Mononuclear cell (primary cell): ENCODE measurements around the gene CIAO1. TPM values are rescaled to one million over a fixed set of nuclear protein-coding genes. Genes with fewer than 3 reads are reported as not detected.
"Not testable (repeated sequence)": the region's sequence is repeated elsewhere in the genome, so short reads cannot be mapped to it uniquely, and the experiment has no call there.

Experiments
- H3K27me3 ChIP-seq: 2 replicates; pipeline ENCODE4 v1.6.0; 2011; ENCODE audit warnings: low read length, control low read depth; ENCODE audit not compliant: insufficient read depth
- H3K4me1 ChIP-seq: 2 replicates; pipeline ENCODE4 v1.5.1; 2011; ENCODE audit warnings: mild to moderate bottlenecking, low read length, control low read depth; ENCODE audit not compliant: insufficient read depth
- H3K4me3 ChIP-seq: 2 replicates; pipeline ENCODE4 v1.5.1; 2011; ENCODE audit warnings: mild to moderate bottlenecking, low read length, moderate library complexity
- H3K9me3 ChIP-seq: 2 replicates; pipeline ENCODE4 v1.5.1; 2011; ENCODE audit warnings: low read depth, mild to moderate bottlenecking, control low read depth, low read length
- total RNA-seq: library from RNA; depleted of rRNA; stranded (reverse); fragments of >200 nt; gene quantifications from one replicate; pipeline ENCODE4 v1.2.3, GENCODE V29; 2012

The CIAO1 gene
- total RNA-seq, 1 donor, result 65.4 TPM

GRCh38 chr2:96287273-96287856 is 21.3 kb downstream of the CIAO1 start:
- no peaks in the 10 kb centered on the region for H3K9me3 ChIP-seq
- H3K4me1 ChIP-seq, result no peaks in the 10 kb centered on the region
- no peaks in the 10 kb centered on the region for H3K27me3 ChIP-seq
- H3K4me3 ChIP-seq, result no peak overlapping the region

GRCh38 chr2:96291751-96292150 is 25.7 kb downstream of the CIAO1 start:
- H3K4me3 ChIP-seq, result no peak overlapping the region

GRCh38 chr2:96294271-96294670 is 28.2 kb downstream of the CIAO1 start:
- not testable (repeated sequence) for H3K9me3 ChIP-seq, H3K27me3 ChIP-seq, H3K4me3 ChIP-seq, H3K4me1 ChIP-seq

More at GRCh38 chr2:96291751-96292150, 25.7 kb downstream of the CIAO1 start:
- no peaks in the 10 kb centered on the region for H3K9me3 ChIP-seq
- no peaks in the 10 kb centered on the region for H3K4me1 ChIP-seq
- H3K27me3 ChIP-seq, result no peaks in the 10 kb centered on the region

DNA sequence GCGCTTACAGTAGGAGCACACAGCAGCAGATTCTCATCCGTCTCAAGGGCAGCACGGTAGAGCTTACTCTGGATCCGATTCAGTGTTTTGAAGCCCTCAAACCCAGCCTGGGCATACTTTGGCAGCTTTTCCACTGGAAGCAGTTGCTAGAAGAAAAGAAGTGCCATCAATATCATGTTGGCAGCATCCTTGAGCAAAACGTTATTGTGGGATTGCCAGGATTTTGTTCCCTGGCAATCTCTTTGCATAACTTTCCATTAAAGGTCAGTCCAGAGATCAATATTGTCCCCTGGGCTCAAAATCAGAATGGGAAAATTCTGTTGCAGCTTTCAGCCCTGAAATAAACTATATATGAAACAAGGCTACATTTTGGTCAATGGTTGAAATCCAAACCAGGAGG is 30.9 kb downstream of the CIAO1 start:
- no peak overlapping the region for H3K4me3 ChIP-seq
- H3K9me3 ChIP-seq, result no peaks in the 10 kb centered on the region
- H3K27me3 ChIP-seq, result no peaks in the 10 kb centered on the region
- peaks cover 9% of the 10 kb centered on the region for H3K4me1 ChIP-seq

- no peak overlapping the region for H3K4me3 ChIP-seq
Measured at GRCh38 chr2:96301865-96302264, 35.8 kb downstream of the CIAO1 start.

DNA sequence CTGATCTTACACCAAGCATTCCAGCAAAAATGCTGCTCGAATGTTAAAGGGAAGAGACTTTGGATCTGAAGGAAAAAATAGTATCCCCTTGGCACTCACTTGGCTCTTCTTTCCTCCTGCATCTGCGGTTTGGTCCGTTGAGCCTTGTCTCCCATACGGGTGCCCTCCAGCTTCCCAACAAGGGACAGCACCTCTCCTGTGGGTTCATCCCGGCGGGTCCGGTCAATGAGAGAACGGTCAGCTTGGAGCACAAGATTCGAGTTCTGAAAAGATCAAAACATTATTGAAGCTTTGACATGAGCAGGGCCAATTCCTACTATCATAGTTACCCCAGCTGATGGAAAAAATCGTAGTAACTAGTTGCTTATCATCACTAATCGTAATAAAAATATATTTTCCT is 38.6 kb downstream of the CIAO1 start:
- H3K4me3 ChIP-seq, result peak overlapping the region; percentile 99
- peaks cover 42% of the 10 kb centered on the region for H3K4me1 ChIP-seq
- H3K9me3 ChIP-seq, result no peaks in the 10 kb centered on the region
- no peaks in the 10 kb centered on the region for H3K27me3 ChIP-seq

More at GRCh38 chr2:96301865-96302264, 35.8 kb downstream of the CIAO1 start:
- Histone ChIP-seq H3K4me1 (peaks cover 42% of the 10 kb centered on the region), H3K27me3 (no peaks in the 10 kb centered on the region), H3K9me3 (no peaks in the 10 kb centered on the region)

- Histone ChIP-seq H3K4me3 (peak within 1 kb of the TSS; percentile 99), H3K9me3 (no peaks in the 10 kb centered on the region), H3K27me3 (no peaks in the 10 kb centered on the region), H3K4me1 (peaks cover 42% of the 10 kb centered on the region)
Measured at GRCh38 chr2:96305091-96305978, 39.3 kb downstream of the CIAO1 start, which contains the start of gene SNRNP200. Gene SNRNP200, minus strand, starts transcription at chr2:96305546. Its CDS starts 109 bp downstream, at chr2:96305437.

GRCh38 chr2:96305979-96306308 is 39.9 kb downstream of the CIAO1 start:
- H3K4me3 ChIP-seq, result peak overlapping the region; percentile 99
- no peaks in the 10 kb centered on the region for H3K9me3 ChIP-seq
- H3K27me3 ChIP-seq, result no peaks in the 10 kb centered on the region

GRCh38 chr2:96306370-96306769 is 40.3 kb downstream of the CIAO1 start:
- Histone ChIP-seq H3K9me3 (no peaks in the 10 kb centered on the region), H3K4me1 (peaks cover 39% of the 10 kb centered on the region), H3K4me3 (no peak overlapping the region), H3K27me3 (no peaks in the 10 kb centered on the region)

More at GRCh38 chr2:96305979-96306308, 39.9 kb downstream of the CIAO1 start:
- H3K4me1 ChIP-seq, result peaks cover 42% of the 10 kb centered on the region

DNA sequence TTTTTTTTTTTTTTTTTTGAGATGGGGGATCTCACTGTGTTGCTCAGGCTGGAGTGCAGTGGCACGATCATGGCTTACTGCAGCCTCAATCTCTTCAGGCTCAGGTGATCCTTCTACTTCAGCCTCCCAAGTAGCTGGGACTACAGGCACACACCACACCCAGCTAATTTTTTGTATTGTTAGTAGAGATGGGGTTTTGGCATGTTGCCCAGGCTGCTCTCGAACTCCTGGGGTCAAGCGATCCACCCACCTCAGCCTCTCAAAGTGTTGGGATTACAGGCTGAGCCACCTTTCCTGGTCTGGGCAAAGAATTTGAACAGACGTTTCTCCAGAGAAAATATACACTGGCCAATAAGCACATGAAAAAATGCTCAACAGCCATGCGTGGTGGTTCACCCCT is 42.2 kb downstream of the CIAO1 start:
- no peaks in the 10 kb centered on the region for H3K9me3 ChIP-seq
- H3K4me1 ChIP-seq, result peaks cover 21% of the 10 kb centered on the region
- no peaks in the 10 kb centered on the region for H3K27me3 ChIP-seq
- H3K4me3 ChIP-seq, result no peak overlapping the region

- Histone ChIP-seq H3K4me3 (no peak overlapping the region), H3K27me3 (no peaks in the 10 kb centered on the region), H3K9me3 (no peaks in the 10 kb centered on the region), H3K4me1 (peaks cover 33% of the 10 kb centered on the region)
Measured at GRCh38 chr2:96315005-96315399, 49.0 kb downstream of the CIAO1 start.

DNA sequence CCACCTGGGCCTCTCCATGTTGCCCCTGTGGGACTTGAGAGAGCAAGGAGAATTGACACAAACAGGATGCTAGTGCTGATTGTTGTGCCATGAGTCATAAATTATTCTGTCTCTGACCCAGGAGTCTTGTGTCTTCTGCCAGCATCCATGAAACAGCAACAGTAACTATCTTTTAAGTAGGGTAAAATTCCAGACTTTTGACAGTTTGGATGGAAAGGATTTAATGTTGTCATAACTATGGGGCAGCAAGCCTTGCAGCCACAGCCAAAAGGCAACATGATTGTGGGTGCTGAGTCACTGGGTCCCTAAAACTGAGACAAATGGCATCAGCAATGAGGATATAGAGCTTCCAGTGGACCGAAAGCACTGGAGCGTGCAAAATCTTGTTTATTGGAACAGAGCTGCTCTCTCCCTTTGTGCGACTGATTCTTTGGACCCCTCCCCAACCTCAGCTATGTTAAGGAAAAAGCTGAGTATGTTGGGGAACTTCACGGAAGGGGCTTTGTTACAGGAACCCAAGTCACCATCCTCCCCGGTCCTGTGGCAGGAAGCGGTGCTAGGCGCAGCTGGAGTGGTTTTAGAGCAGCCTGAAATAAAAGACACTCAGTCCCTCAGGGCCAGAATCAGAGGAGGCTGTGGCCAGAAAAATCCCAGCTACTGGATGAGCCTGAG is 49.5 kb downstream of the CIAO1 start:
- Histone ChIP-seq H3K27me3 (no peaks in the 10 kb centered on the region), H3K9me3 (no peaks in the 10 kb centered on the region), H3K4me1 (peaks cover 36% of the 10 kb centered on the region), H3K4me3 (no peak overlapping the region)

DNA sequence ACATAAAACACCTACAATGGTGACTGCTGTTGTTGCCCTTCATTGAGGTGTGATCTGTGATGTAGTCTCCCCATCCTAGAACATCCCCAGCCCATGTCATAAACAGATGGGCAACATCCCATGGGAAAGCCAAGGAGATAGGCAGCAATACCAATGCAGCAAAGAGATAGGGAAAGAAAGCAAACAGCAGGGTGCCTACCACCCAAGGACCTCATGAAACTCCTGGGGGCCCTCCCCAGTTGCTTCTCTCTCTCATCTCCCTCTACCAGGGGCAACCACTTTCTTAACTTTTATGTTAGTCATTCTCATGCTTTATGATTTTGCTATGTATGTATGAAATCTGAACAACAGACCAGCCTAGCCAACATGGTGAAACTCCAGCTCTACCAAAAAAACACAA is 51.0 kb downstream of the CIAO1 start:
- Histone ChIP-seq H3K27me3 (no peaks in the 10 kb centered on the region), H3K4me3 (no peak overlapping the region), H3K4me1 (peaks cover 51% of the 10 kb centered on the region), H3K9me3 (no peaks in the 10 kb centered on the region)

GRCh38 chr2:96317584-96317997 is 51.6 kb downstream of the CIAO1 start:
- Histone ChIP-seq H3K4me3 (no peak overlapping the region), H3K9me3 (no peaks in the 10 kb centered on the region), H3K27me3 (no peaks in the 10 kb centered on the region), H3K4me1 (peaks cover 57% of the 10 kb centered on the region)

DNA sequence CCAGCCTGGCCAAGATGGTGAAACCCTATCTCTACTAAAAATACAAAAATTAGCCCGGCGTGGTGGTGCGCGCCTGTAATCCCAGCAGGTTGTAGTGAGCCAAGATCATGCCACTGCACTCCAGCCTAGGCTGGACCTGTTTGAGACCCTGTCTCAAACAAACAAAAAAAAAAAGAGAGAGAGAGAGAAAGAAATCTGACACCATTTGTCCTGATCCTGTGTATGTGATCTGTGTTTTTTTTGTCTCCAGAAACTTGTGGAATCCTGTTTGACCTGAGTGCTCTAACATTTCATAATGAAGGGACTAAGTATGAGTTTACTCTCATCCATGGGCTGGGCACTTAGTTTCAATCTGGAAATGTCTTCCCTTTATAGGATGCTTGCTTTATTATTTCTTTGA is 52.7 kb downstream of the CIAO1 start:
- Histone ChIP-seq H3K4me1 (peaks cover 59% of the 10 kb centered on the region), H3K27me3 (no peaks in the 10 kb centered on the region), H3K9me3 (no peaks in the 10 kb centered on the region), H3K4me3 (no peak overlapping the region)
